Vagina (tissue), 2 donors: ENCODE measurements around the gene YTHDF2.

ENCODE experiments used
- CTCF ChIP-seq, 3 experiments: fragments of 450-650 bp in 2 of 3; fragments of 200-600 bp in 1 of 3; sonication (generic) in 1 of 3; IDR thresholded peaks; one replicate each; pipeline ENCODE4 v1.5.1; 2017 to 2019; ENCODE audit warnings: antibody characterized with exemption in 3 of 3, mild to moderate bottlenecking in 2 of 3, moderate library complexity in 2 of 3
- POLR2A ChIP-seq, 2 donors: fragments of 450-650 bp; IDR thresholded peaks; one replicate each; pipeline ENCODE4 v1.6.1; 2017; ENCODE audit warnings: antibody characterized with exemption in 2 of 2, mild to moderate bottlenecking in 2 of 2, moderate library complexity in 2 of 2
- POLR2AphosphoS5 ChIP-seq, 2 donors: sonication (generic); formaldehyde crosslinking; IDR thresholded peaks; one replicate each; pipeline ENCODE4 v1.9.0; 2017; ENCODE audit warnings: antibody characterized with exemption in 2 of 2, mild to moderate bottlenecking in 2 of 2, low read depth in 1 of 2; ENCODE audit not compliant: insufficient read depth in 1 of 2

- TF ChIP-seq POLR2A (IDR thresholded peaks at IDR 0.05) = no peak
- TF ChIP-seq CTCF (IDR thresholded peaks at IDR 0.05) = no peak
- TF ChIP-seq POLR2AphosphoS5 (IDR thresholded peaks at IDR 0.05; ENCODE audit: insufficient read depth in 1 of 2, low read depth in 1 of 2) = no peak
These were observed 78.9 kb downstream of the YTHDF2 start for GRCh38 chr1:28815533-28816185.
